ENCODE data around the gene DBNDD2. TPM values are rescaled to one million over a fixed set of nuclear protein-coding genes. Genes with fewer than 3 reads are reported as not detected.
A peak's percentile ranks its signal among the peaks of the same experiment; 100 is the strongest.

The DBNDD2 gene
- total RNA-seq, 1 experiment from 2014 or later: not detected

DNA sequence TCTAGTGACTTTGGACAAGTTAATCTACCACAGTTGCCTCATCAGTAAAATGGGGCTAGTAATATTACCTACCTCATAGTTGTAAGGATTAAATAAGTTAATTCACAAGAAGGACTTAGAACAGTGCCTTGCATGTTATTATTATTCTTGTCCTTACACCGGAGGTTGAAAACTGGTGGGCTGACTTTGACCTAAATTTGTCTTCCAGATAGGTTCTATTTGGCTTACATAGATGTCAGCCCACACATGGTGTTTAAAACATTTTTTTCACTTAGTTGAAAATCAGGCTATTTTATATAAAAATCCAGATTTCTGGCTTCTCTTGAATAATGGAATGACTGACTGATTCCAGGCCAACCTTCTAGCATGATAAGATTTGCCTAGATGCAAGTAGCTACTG lies 41.9 kb upstream of the DBNDD2 start:
- Histone ChIP-seq H3K9me2 (replicated peaks; ENCODE audit: insufficient read depth, low read length) (no peaks in the 10 kb centered on the region), H3K9me3 (ENCODE audit: low read length) (no peaks in the 10 kb centered on the region), H3K4me1 (ENCODE audit: low read length) (peaks cover 42% of the 10 kb centered on the region), H4K20me1 (ENCODE audit: insufficient read depth, low read depth, low read length) (peaks cover 47% of the 10 kb centered on the region), H3K9ac (ENCODE audit: low read length) (no peak overlapping the region), H3K4me2 (ENCODE audit: low read depth, low read length, poor library complexity, severe bottlenecking) (no peak overlapping the region), H3K36me3 (ENCODE audit: insufficient read depth, low read length) (no peaks in the 10 kb centered on the region; the same call in 1 of the 2 replicates), H3K27me3 (ENCODE audit: low read length) (no peaks in the 10 kb centered on the region), H2AFZ (ENCODE audit: low read length) (no peak overlapping the region), H3K4me3 (ENCODE audit: low read length) (no peak overlapping the region), H3K79me2 (ENCODE audit: low read length) (no peaks in the 10 kb centered on the region), H3K27ac (ENCODE audit: low read length) (no peak overlapping the region)
- no peak for DNase-seq

- H3K9me2 ChIP-seq (replicated peaks; ENCODE audit: insufficient read depth, low read length): no peaks in the 10 kb centered on the region
- no peak overlapping the region for H3K9ac ChIP-seq (ENCODE audit: low read length)
- H3K4me2 ChIP-seq (ENCODE audit: low read depth, low read length, poor library complexity, severe bottlenecking): no peak overlapping the region
- no peaks in the 10 kb centered on the region for H3K9me3 ChIP-seq (ENCODE audit: low read length)
- no peaks in the 10 kb centered on the region for H3K79me2 ChIP-seq (ENCODE audit: low read length)
- peaks cover 42% of the 10 kb centered on the region for H3K4me1 ChIP-seq (ENCODE audit: low read length)
- no peaks in the 10 kb centered on the region for H3K27me3 ChIP-seq (ENCODE audit: low read length)
- no peaks in the 10 kb centered on the region; the same call in 1 of the 2 replicates for H3K36me3 ChIP-seq (ENCODE audit: insufficient read depth, low read length)
- peaks cover 51% of the 10 kb centered on the region for H4K20me1 ChIP-seq (ENCODE audit: insufficient read depth, low read depth, low read length)
- H3K27ac ChIP-seq (ENCODE audit: low read length): no peak overlapping the region
- DNase-seq: no peak
- no peak overlapping the region for H3K4me3 ChIP-seq (ENCODE audit: low read length)
- H2AFZ ChIP-seq (ENCODE audit: low read length): no peak overlapping the region
Measured at GRCh38 chr20:45366631-45367030, 41.5 kb upstream of the DBNDD2 start.

- Histone ChIP-seq H3K36me3 (ENCODE audit: insufficient read depth, low read length) (no peaks in the 10 kb centered on the region; the same call in 1 of the 2 replicates), H4K20me1 (ENCODE audit: insufficient read depth, low read depth, low read length) (peaks cover 53% of the 10 kb centered on the region), H3K4me1 (ENCODE audit: low read length) (peaks cover 42% of the 10 kb centered on the region), H3K9me3 (ENCODE audit: low read length) (no peaks in the 10 kb centered on the region), H3K27me3 (ENCODE audit: low read length) (no peaks in the 10 kb centered on the region), H3K4me3 (ENCODE audit: low read length) (0 out of 2 replicates have a peak overlapping the region, but pooled peaks have one; percentile 2), H3K9me2 (replicated peaks; ENCODE audit: insufficient read depth, low read length) (no peaks in the 10 kb centered on the region), H3K79me2 (ENCODE audit: low read length) (no peaks in the 10 kb centered on the region), H3K4me2 (ENCODE audit: low read depth, low read length, poor library complexity, severe bottlenecking) (peak overlapping the region; percentile 71), H2AFZ (ENCODE audit: low read length) (no peak overlapping the region), H3K27ac (ENCODE audit: low read length) (no peak overlapping the region), H3K9ac (ENCODE audit: low read length) (no peak overlapping the region)
- no peak for DNase-seq
Measured at GRCh38 chr20:45367126-45367525, 41.0 kb upstream of the DBNDD2 start.

GRCh38 chr20:45368221-45368980 lies 39.7 kb upstream of the DBNDD2 start:
- 0 out of 2 replicates have a peak overlapping the region, but pooled peaks have one; percentile 5 for H3K9ac ChIP-seq (ENCODE audit: low read length)
- H3K4me2 ChIP-seq (ENCODE audit: low read depth, low read length, poor library complexity, severe bottlenecking): peak overlapping the region; percentile 71
- no peaks in the 10 kb centered on the region for H3K9me3 ChIP-seq (ENCODE audit: low read length)
- H3K79me2 ChIP-seq (ENCODE audit: low read length): no peaks in the 10 kb centered on the region
- H3K36me3 ChIP-seq (ENCODE audit: insufficient read depth, low read length): no peaks in the 10 kb centered on the region; the same call in 1 of the 2 replicates
- peaks cover 43% of the 10 kb centered on the region for H3K4me1 ChIP-seq (ENCODE audit: low read length)
- H3K4me3 ChIP-seq (ENCODE audit: low read length): peak overlapping the region; percentile 45
- no peaks in the 10 kb centered on the region for H3K27me3 ChIP-seq (ENCODE audit: low read length)
- no peak overlapping the region for H2AFZ ChIP-seq (ENCODE audit: low read length)
- peaks cover 57% of the 10 kb centered on the region for H4K20me1 ChIP-seq (ENCODE audit: insufficient read depth, low read depth, low read length)
- H3K27ac ChIP-seq (ENCODE audit: low read length): peak overlapping the region; percentile 76
- H3K9me2 ChIP-seq (replicated peaks; ENCODE audit: insufficient read depth, low read length): no peaks in the 10 kb centered on the region
- DNase-seq: peak; percentile 98

DNA sequence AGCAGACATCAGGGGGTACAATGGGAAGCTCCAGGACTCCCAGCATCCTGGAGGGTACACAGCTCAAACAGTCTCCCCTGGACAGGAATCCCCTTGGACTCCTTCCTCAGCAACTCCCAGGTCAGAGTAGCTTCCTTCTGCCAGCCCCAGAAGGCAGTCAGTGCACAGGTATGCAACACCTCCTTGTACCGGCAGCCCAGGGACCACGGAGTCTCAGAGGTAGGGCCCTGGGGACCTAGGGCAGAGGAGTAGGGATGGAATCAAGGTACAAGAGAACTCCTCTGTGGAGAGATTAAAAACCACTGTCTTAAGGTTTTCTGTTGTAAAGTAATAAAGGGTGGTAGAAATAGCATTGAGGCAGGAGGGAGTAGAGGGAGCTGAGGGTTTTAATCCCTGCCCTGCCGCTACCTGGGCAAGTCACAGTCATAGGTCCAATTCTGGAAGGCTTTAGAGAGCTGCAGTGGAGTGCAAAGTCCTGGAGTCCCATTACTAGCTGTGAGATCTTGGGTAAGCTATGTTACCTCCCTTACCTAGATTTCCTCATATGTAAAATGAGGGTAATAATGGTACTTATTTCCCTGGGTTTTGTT lies 37.4 kb upstream of the DBNDD2 start:
- no peak overlapping the region for H3K4me2 ChIP-seq (ENCODE audit: low read depth, low read length, poor library complexity, severe bottlenecking)
- DNase-seq: no peak
- no peak overlapping the region for H2AFZ ChIP-seq (ENCODE audit: low read length)
- H3K79me2 ChIP-seq (ENCODE audit: low read length): no peaks in the 10 kb centered on the region
- no peaks in the 10 kb centered on the region; the same call in 1 of the 2 replicates for H3K36me3 ChIP-seq (ENCODE audit: insufficient read depth, low read length)
- H3K9ac ChIP-seq (ENCODE audit: low read length): no peak overlapping the region
- no peaks in the 10 kb centered on the region for H3K27me3 ChIP-seq (ENCODE audit: low read length)
- peaks cover 60% of the 10 kb centered on the region for H4K20me1 ChIP-seq (ENCODE audit: insufficient read depth, low read depth, low read length)
- H3K27ac ChIP-seq (ENCODE audit: low read length): no peak overlapping the region
- H3K9me3 ChIP-seq (ENCODE audit: low read length): no peaks in the 10 kb centered on the region
- no peak overlapping the region for H3K4me3 ChIP-seq (ENCODE audit: low read length)
- H3K4me1 ChIP-seq (ENCODE audit: low read length): peaks cover 39% of the 10 kb centered on the region
- no peaks in the 10 kb centered on the region for H3K9me2 ChIP-seq (replicated peaks; ENCODE audit: insufficient read depth, low read length)

GRCh38 chr20:45372241-45372640 lies 35.8 kb upstream of the DBNDD2 start:
- H3K27me3 ChIP-seq (ENCODE audit: low read length): no peaks in the 10 kb centered on the region
- peaks cover 31% of the 10 kb centered on the region for H3K4me1 ChIP-seq (ENCODE audit: low read length)
- no peaks in the 10 kb centered on the region for H3K79me2 ChIP-seq (ENCODE audit: low read length)
- H3K9me3 ChIP-seq (ENCODE audit: low read length): no peaks in the 10 kb centered on the region
- no peak overlapping the region for H3K4me3 ChIP-seq (ENCODE audit: low read length)
- no peak overlapping the region for H3K4me2 ChIP-seq (ENCODE audit: low read depth, low read length, poor library complexity, severe bottlenecking)
- no peaks in the 10 kb centered on the region for H3K9me2 ChIP-seq (replicated peaks; ENCODE audit: insufficient read depth, low read length)
- no peak overlapping the region for H3K9ac ChIP-seq (ENCODE audit: low read length)
- H3K36me3 ChIP-seq (ENCODE audit: insufficient read depth, low read length): no peaks in the 10 kb centered on the region
- H2AFZ ChIP-seq (ENCODE audit: low read length): no peak overlapping the region
- no peak for DNase-seq
- peaks cover 45% of the 10 kb centered on the region; the same call in 1 of the 2 replicates for H4K20me1 ChIP-seq (ENCODE audit: insufficient read depth, low read depth, low read length)
- no peak overlapping the region for H3K27ac ChIP-seq (ENCODE audit: low read length)

DNA sequence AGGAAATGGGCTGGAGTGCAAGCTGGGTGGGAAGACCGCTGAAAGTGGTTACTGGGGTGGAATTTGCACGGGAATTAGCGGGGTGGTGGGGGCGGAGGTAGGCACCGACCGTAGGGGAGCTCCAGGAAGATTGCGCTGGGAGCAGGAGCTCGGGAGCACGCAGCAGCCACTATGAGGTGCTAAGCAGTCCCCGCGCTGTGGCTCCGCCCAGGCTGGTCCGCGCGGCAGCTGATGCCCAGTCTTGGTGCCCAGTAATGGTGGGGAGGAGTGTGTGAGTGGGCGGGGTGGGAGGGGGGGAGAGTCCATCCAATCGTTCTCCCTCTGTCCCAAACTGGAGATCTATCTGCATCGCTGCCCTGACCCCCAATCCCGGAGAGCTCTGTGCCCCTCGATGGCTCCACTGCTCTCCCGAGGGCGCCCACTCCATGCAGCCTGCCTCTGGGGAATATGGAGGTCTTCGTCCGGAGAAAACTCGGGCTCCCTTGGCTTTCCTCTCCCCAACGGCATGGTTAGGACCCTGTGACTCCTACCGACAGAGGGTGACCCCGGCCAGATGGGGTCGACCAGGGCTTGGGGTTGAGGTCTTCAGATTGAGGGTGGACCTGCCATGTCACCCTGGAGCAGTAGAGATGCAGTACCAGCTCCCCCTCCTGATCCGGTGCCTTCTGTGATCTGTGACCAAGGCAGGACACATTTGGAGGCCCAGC lies 35.3 kb upstream of the DBNDD2 start:
- Histone ChIP-seq H3K9me2 (replicated peaks; ENCODE audit: insufficient read depth, low read length) (no peaks in the 10 kb centered on the region), H3K79me2 (ENCODE audit: low read length) (no peaks in the 10 kb centered on the region), H3K4me3 (ENCODE audit: low read length) (no peak overlapping the region), H2AFZ (ENCODE audit: low read length) (no peak overlapping the region), H3K9me3 (ENCODE audit: low read length) (no peaks in the 10 kb centered on the region), H3K4me1 (ENCODE audit: low read length) (peaks cover 26% of the 10 kb centered on the region), H3K27ac (ENCODE audit: low read length) (no peak overlapping the region), H3K27me3 (ENCODE audit: low read length) (no peaks in the 10 kb centered on the region), H3K9ac (ENCODE audit: low read length) (no peak overlapping the region), H4K20me1 (ENCODE audit: insufficient read depth, low read depth, low read length) (peaks cover 40% of the 10 kb centered on the region; the same call in 1 of the 2 replicates), H3K4me2 (ENCODE audit: low read depth, low read length, poor library complexity, severe bottlenecking) (no peak overlapping the region), H3K36me3 (ENCODE audit: insufficient read depth, low read length) (no peaks in the 10 kb centered on the region)
- no peak for DNase-seq
